ENCODE results near the gene ALK. TPM values are rescaled to one million over a fixed set of nuclear protein-coding genes. Genes with fewer than 3 reads are reported as not detected.

The ALK gene
- total and polyA plus RNA-seq, 10 of the 15 experiments (the other 5 are each of a cell fraction or from before 2014, with no cell fraction given), result 0.11 TPM; not detected in 9

GRCh38 chr2:29936020-29936419 lies 14.6 kb upstream of the ALK start (continued):
- no peak for TF ChIP-seq ZNF687 (IDR thresholded peaks at IDR 0.05)
- no peak for TF ChIP-seq SUZ12 (IDR thresholded peaks at IDR 0.05; ENCODE audit: unreplicated experiment)
- TF ChIP-seq RELB (IDR thresholded peaks at IDR 0.05; ENCODE audit: low read depth), result no peak
- TF ChIP-seq ZBTB33 (IDR thresholded peaks at IDR 0.05), result no peak
- no peak for TF ChIP-seq CUX1 (IDR thresholded peaks at IDR 0.05; ENCODE audit: insufficient replicate concordance, low read depth, low read length)
- no peak for TF ChIP-seq MTA3 (IDR thresholded peaks at IDR 0.05; ENCODE audit: borderline replicate concordance, low read length)
- TF ChIP-seq ZNF24 (IDR thresholded peaks at IDR 0.05), result no peak
- TF ChIP-seq IKZF2 (IDR thresholded peaks at IDR 0.05), result no peak
- TF ChIP-seq LARP7 (IDR thresholded peaks at IDR 0.05), result no peak
- TF ChIP-seq NKRF (conservative IDR thresholded peaks at IDR 0.05), result no peak

Measured in GM12878 (cell line).